DOHH2 (cell line): Measurements from ENCODE around the gene PLG.
"Not testable (repeated sequence)": the region's sequence is repeated elsewhere in the genome, so short reads cannot be mapped to it uniquely, and the experiment has no call there.

ENCODE experiments used
- H3F3A ChIP-seq: fragments of 200-600 bp; sonication (generic), shearing (Covaris generic); 2 replicates; pipeline ENCODE4 v1.6.0; 2016; ENCODE audit warnings: antibody characterized with exemption, mild to moderate bottlenecking; ENCODE audit not compliant: control insufficient read depth, insufficient read depth
- H3K27ac ChIP-seq: fragments of 200-600 bp; sonication (generic); 2 replicates; pipeline ENCODE4 v1.5.1; 2014; ENCODE audit warnings: low read depth, mild to moderate bottlenecking, low read length, moderate library complexity
- H3K27me3 ChIP-seq: fragments of 200-600 bp; sonication (generic); 2 replicates; pipeline ENCODE4 v1.6.1; 2014; ENCODE audit warnings: mild to moderate bottlenecking, low read length, mixed read lengths; ENCODE audit not compliant: control insufficient read depth
- H3K36me3 ChIP-seq: fragments of 200-600 bp; sonication (generic); 2 replicates; pipeline ENCODE4 v1.6.1; 2014; ENCODE audit warnings: mild to moderate bottlenecking, low read length, moderate library complexity, mixed read lengths; ENCODE audit not compliant: control insufficient read depth
- H3K4me1 ChIP-seq: fragments of 200-600 bp; sonication (generic); 2 replicates; pipeline ENCODE4 v1.6.1; 2014; ENCODE audit warnings: mild to moderate bottlenecking, low read length, mixed read lengths; ENCODE audit not compliant: control insufficient read depth
- H3K4me2 ChIP-seq: fragments of 200-600 bp; sonication (generic); 2 replicates; pipeline ENCODE4 v1.6.0; 2014; ENCODE audit warnings: mild to moderate bottlenecking, low read length, moderate library complexity
- H3K4me3 ChIP-seq: fragments of 200-600 bp; sonication (generic); 2 replicates; pipeline ENCODE4 v1.5.1; 2014; ENCODE audit warnings: mild to moderate bottlenecking, low read length, mixed read lengths
- H3K79me2 ChIP-seq: fragments of 200-600 bp; sonication (generic); 2 replicates; pipeline ENCODE4 v1.6.1; 2014; ENCODE audit warnings: mild to moderate bottlenecking, low read length, mixed read lengths; ENCODE audit not compliant: control insufficient read depth
- H3K9me2 ChIP-seq: fragments of 200-600 bp; sonication (generic); replicated peaks from 2 replicates; pipeline ENCODE4 v1.6.1; 2014; ENCODE audit warnings: mild to moderate bottlenecking, low read length, mixed read lengths; ENCODE audit not compliant: control insufficient read depth
- H3K9me3 ChIP-seq: fragments of 200-600 bp; sonication (generic); 2 replicates; pipeline ENCODE4 v1.6.1; 2014; ENCODE audit warnings: antibody characterized with exemption, low read length, mixed read lengths; ENCODE audit not compliant: control insufficient read depth, insufficient read depth
- H4K20me1 ChIP-seq: fragments of 200-600 bp; sonication (generic); 2 replicates; pipeline ENCODE4 v1.6.0; 2014; ENCODE audit warnings: low read depth, mild to moderate bottlenecking, antibody characterized with exemption, low read length, moderate library complexity; ENCODE audit not compliant: control insufficient read depth, insufficient read depth
- EZH2phosphoT487 ChIP-seq: fragments of 200-600 bp; sonication (generic); IDR thresholded peaks from 2 replicates; pipeline ENCODE4 v1.6.1; 2017; ENCODE audit warnings: borderline replicate concordance, mild to moderate bottlenecking, antibody characterized with exemption, low read length, moderate library complexity, mixed read lengths
- TF ChIP-seq, protein P1 (sequence below): fragments of 200-600 bp; sonication (generic); IDR thresholded peaks from one replicate; pipeline ENCODE4 v1.5.1; 2014; ENCODE audit warnings: antibody characterized with exemption, mild to moderate bottlenecking, low read depth, low read length; ENCODE audit not compliant: poor library complexity, severe bottlenecking

Gene PLG

DNA sequence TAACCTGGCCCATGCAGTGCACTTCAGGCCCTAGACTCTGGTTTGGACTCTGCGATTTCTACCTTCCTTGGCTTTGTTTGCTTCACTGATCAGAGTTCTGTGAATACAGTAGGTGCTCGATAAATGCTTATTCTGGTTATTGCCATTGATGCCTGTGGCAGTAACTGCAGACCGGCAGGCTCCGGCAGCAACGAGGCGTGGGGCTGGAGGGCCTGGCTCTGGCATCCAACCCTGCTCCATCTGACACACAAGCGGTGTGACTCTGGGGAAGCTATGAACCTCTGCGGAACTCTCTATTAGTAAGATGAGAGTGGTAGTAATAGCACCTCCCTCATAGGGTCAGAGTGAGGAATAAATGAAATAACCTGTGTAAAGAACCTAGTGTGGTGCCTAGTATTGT, 66.1 kb downstream of the PLG start:
- Histone ChIP-seq H3K9me3 (no peaks in the 10 kb centered on the region), H3K27ac (no peak overlapping the region), H3K79me2 (no peaks in the 10 kb centered on the region), H3K27me3 (no peaks in the 10 kb centered on the region), H4K20me1 (no peaks in the 10 kb centered on the region), H3K4me1 (peaks cover 31% of the 10 kb centered on the region), H3K4me3 (no peak overlapping the region), H3K9me2 (no peaks in the 10 kb centered on the region), H3K4me2 (peak overlapping the region; percentile 32; the same call in 1 of the 2 replicates), H3K36me3 (no peaks in the 10 kb centered on the region), H3F3A (no peaks in the 10 kb centered on the region)
- TF ChIP-seq, protein P1, sequence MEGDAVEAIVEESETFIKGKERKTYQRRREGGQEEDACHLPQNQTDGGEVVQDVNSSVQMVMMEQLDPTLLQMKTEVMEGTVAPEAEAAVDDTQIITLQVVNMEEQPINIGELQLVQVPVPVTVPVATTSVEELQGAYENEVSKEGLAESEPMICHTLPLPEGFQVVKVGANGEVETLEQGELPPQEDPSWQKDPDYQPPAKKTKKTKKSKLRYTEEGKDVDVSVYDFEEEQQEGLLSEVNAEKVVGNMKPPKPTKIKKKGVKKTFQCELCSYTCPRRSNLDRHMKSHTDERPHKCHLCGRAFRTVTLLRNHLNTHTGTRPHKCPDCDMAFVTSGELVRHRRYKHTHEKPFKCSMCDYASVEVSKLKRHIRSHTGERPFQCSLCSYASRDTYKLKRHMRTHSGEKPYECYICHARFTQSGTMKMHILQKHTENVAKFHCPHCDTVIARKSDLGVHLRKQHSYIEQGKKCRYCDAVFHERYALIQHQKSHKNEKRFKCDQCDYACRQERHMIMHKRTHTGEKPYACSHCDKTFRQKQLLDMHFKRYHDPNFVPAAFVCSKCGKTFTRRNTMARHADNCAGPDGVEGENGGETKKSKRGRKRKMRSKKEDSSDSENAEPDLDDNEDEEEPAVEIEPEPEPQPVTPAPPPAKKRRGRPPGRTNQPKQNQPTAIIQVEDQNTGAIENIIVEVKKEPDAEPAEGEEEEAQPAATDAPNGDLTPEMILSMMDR = no peak
- TF ChIP-seq EZH2phosphoT487 = no peak

DNA sequence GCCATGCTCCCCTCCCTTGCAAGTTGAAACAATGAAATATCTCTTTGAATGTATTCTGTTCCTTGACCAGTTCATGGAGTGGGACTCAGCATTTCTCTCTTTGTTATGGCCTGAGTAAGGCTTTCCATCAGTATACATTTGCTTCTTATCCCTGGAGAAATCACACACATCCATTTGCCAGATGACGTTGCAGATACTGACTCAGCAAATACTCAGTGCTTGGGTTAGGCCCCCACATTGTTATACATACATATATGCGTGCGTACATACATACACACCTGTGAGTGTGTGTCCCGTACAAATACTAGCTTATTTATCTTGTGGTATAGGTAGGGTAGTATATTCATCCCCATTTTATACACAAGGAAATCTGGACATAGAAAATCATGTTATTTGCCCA, 72.4 kb downstream of the PLG start:
- Histone ChIP-seq H3K27ac (no peak overlapping the region), H3K36me3 (no peaks in the 10 kb centered on the region), H3K4me2 (no peak overlapping the region), H3K27me3 (no peaks in the 10 kb centered on the region), H3K4me3 (no peak overlapping the region), H3K9me3 (no peaks in the 10 kb centered on the region), H3K4me1 (peaks cover 13% of the 10 kb centered on the region), H3F3A (no peaks in the 10 kb centered on the region), H4K20me1 (no peaks in the 10 kb centered on the region), H3K79me2 (no peaks in the 10 kb centered on the region), H3K9me2 (no peaks in the 10 kb centered on the region)
- TF ChIP-seq, protein P1 = no peak
- TF ChIP-seq EZH2phosphoT487 = no peak

DNA sequence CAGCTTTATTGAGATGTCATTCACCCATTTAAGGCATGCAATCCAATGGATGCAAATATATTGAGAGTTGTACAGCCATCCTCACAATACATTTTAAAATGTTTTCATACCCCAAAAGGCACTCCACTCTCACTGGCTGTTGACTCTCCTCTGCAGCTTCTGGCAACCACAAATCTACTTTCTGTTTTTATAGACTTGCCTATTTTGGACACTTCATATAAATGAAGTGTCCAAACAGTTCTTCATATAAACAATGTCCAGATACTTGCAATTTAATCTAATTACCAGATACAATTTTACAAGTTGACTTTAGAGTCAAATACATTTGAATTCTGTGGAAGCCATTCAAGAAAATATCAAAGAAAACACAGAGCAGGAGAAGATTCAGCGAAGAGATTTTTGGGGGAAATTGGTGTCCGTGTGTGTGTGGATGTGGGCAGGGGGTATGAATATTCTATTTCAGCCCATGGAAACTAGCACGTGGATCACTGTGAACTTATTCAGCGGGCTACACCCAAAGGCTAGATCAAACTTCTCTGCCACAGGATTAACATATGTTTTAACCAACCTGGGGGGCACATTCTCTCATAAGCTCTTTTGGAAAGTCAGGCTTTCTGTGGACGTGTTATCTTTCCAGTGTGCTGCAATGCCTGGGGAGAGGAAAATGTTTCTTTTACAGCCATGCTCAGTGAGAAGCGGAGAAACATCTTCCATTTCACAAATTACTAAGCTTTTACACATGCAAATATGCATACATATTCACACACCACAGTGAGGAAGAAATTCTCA, 73.9 kb downstream of the PLG start:
- Histone ChIP-seq H3K27me3 (no peaks in the 10 kb centered on the region), H3K4me3 (no peak overlapping the region), H3K27ac (no peak overlapping the region), H3K4me1 (peaks cover 13% of the 10 kb centered on the region), H4K20me1 (no peaks in the 10 kb centered on the region), H3K79me2 (no peaks in the 10 kb centered on the region), H3K9me3 (no peaks in the 10 kb centered on the region), H3F3A (no peaks in the 10 kb centered on the region), H3K36me3 (no peaks in the 10 kb centered on the region), H3K9me2 (no peaks in the 10 kb centered on the region), H3K4me2 (peak overlapping the region; percentile 32)
- TF ChIP-seq EZH2phosphoT487 = no peak
- TF ChIP-seq, protein P1 = no peak

DNA sequence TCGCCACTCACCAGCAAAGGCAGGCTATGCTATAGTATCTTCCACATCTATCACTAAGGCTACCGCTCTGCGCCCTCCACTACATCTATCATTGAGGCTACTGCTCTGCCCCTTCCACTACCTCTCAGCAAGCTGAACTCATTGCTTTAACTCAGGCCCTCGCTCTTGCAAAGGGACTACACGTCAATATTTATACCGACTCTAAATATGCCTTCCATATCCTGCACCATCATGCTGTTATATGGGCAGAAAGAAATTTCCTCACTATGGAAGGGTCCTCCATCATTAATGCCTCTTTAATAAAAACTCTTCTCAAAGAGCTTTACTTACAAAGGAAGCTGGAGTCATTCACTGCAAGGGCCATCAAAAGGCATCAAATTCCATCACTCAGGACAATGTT, 77.1 kb downstream of the PLG start:
- H3K27me3 ChIP-seq, H4K20me1 ChIP-seq, H3K4me2 ChIP-seq, H3K4me3 ChIP-seq, H3K79me2 ChIP-seq, H3K27ac ChIP-seq, H3F3A ChIP-seq, H3K36me3 ChIP-seq, H3K9me2 ChIP-seq, H3K9me3 ChIP-seq: not testable (repeated sequence)
- H3K4me1 ChIP-seq = peaks cover 18% of the 10 kb centered on the region

GRCh38 chr6:160780656-160781055, 78.6 kb downstream of the PLG start:
- H3K4me3 ChIP-seq, H3K79me2 ChIP-seq, H3F3A ChIP-seq: not testable (repeated sequence)

More at GRCh38 chr6:160780656-160781055, 78.6 kb downstream of the PLG start:
- H3K27ac ChIP-seq, H3K9me3 ChIP-seq, H3K27me3 ChIP-seq, H3K9me2 ChIP-seq, H3K4me2 ChIP-seq, H4K20me1 ChIP-seq, H3K36me3 ChIP-seq: not testable (repeated sequence)
- H3K4me1 ChIP-seq = peaks cover 13% of the 10 kb centered on the region
